ENCODE measurements around the gene SLX9. TPM values are rescaled to one million over a fixed set of nuclear protein-coding genes. Genes with fewer than 3 reads are reported as not detected.

SLX9 gene
- total RNA-seq, 1 experiment from 2014 or later = 31.6 TPM

DNA sequence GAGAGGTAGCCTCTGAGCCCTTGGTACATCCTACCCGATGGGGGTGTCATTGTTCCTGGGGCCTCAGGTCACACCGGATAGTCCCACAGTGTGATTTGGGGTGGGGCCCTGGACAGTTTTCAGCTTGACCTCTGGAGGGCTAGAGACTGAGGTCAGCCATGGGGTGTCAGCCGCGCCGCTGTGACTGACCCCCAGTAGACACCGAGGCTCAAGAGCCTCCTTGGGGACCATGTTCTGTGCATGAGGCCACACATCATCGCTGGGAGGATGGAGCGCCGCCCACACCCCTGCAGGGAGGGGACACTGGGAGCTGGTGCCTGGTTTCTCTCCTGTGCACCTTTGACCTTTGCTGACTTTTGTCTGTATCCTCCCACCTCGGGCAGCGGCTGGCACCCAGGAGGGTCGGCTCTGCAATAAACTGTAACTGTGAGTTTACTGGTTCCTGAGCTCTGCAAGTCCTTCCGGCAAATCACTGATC lies 41.8 kb upstream of the SLX9 start:
- H3K27me3 ChIP-seq (replicated peaks) = no peaks in the 10 kb centered on the region
- H3K36me3 ChIP-seq = peaks cover 60% of the 10 kb centered on the region
- H3K9me3 ChIP-seq (replicated peaks) = 0 out of 2 replicates have a peak, but pooled peaks cover 6% of the 10 kb centered on the region
- H3K27ac ChIP-seq = no peak overlapping the region
- H3K4me3 ChIP-seq = no peak overlapping the region
- H3K4me1 ChIP-seq (replicated peaks) = peaks cover 19% of the 10 kb centered on the region
- DNase-seq (ENCODE audit: low read depth in 1 of 2, low spot score in 2 of 2) = no peak

DNA sequence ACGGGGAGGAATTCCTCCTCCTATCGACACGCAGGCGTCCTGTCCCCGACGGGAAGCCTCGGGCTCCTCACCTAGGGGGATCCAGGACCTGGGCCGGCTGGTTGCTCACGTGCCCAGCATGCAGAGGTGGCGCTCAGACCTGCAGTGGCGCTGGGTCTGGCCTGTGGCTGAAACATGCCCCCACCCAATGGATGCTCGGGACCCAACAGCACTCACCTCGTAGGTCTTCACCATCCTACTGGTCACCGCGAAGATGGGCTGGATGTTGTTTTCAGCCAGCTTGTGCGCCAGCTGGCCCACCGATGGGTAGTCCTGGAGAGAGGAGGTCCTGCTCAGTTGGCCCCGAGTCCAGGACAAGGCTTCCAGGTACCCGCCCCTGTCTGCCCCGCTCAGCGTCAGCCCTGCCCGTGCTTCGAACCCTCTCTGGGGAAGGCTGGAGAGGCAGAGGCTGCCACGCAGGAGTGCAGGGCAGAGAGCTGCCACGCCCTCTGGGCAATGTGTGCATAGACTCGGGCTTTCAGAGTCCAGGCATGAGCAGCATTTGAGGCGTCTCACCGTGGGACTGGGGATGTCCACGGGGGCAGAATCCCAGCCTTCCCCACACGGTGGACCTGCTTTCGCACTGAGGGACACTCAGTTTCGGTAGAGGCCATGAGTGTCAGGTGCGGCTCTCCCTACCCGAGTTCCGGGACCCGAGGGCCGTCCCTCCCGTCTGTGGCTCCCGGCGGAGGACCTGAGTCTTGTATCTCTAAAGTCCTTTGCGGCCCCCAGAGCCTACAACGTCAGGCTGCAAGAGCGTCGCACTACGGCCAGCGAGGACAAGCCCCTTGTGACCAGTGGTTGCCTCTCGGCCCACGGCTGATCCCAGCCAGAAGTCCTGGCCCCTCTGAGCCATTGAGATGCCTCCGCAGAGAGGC lies 40.7 kb upstream of the SLX9 start:
- Histone ChIP-seq H3K27me3 (replicated peaks) (no peaks in the 10 kb centered on the region), H3K27ac (no peak overlapping the region), H3K4me1 (replicated peaks) (peaks cover 17% of the 10 kb centered on the region), H3K4me3 (no peak overlapping the region), H3K36me3 (peaks cover 64% of the 10 kb centered on the region), H3K9me3 (replicated peaks) (0 out of 2 replicates have a peak, but pooled peaks cover 6% of the 10 kb centered on the region)
- no peak for DNase-seq (ENCODE audit: low read depth in 1 of 2, low spot score in 2 of 2)

DNA sequence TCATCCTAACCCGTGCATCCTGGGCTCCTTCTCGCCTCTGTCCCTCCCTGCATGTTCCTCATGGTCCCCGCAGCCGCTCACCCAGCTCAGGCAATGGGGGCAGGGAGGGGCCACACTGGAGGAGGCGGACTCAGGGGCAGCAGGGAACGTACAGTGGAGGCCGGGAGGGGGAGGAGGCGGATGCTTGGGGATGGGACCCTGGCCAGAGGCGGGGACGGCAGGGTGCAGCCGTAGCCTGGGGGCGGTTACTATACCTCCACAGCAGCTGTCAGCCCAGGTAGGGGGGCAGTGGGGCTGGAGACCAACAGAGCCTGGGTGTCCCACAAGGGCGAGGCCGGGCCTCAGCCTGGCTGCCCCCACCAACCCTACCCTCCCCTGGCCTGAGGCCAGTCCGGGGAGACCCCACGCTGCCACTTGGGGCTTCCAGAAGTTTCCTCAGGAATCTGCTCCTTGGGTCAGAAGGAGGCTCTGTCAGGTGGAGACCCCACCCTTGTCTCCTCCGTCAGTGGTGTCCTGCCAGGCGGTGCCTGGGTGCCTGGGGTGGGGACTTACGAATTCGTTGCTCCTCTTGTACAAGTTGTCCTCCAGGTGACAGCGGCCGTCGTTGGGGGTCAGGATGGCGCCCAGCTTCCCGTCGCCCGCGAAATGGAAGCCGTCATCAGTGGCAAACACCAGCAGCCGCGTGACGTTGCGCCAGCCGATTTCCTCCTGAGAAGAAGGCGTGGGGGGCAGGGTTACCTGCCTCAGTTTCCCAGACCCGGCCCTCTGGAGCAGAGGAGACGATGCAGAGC lies 39.9 kb upstream of the SLX9 start:
- DNase-seq (ENCODE audit: low read depth in 1 of 2, low spot score in 2 of 2) = no peak
- Histone ChIP-seq H3K27me3 (replicated peaks) (no peaks in the 10 kb centered on the region), H3K27ac (no peak overlapping the region)

DNA sequence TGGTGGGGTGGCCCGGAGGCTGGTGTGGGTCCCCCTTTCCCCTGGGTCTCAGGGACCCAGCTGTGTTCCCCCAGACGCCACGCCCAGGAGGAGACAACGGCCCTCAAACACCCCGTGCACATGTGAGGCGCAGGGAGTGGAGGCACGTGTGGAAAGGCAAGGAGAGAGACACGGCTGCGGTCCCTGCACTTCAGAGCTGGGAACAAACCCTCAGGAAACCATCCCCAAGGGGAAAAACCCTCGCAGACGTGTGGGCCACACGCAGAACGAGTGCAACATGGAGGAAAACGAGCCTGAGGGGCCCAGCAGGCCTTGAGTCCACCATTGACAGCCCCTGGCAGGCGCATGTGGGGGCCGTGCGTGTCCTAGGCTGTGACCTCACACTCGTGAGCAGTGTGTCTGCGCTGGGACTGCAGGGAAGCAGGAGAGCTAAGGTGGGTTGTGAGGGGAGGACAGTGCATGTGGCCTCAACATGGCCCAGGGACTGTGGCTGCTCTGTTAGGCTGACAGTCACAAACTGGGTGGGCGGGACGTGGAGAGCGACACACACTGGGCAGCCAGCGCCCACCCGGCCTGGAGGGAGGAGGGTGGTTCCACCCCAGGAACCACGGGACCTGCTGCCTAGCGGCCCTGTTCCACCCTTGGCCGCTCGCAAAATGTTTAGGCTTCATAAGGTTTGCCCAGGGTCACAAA lies 39.1 kb upstream of the SLX9 start:
- Histone ChIP-seq H3K4me3 (no peak overlapping the region), H3K4me1 (replicated peaks) (peaks cover 17% of the 10 kb centered on the region), H3K27ac (no peak overlapping the region), H3K36me3 (peaks cover 64% of the 10 kb centered on the region), H3K27me3 (replicated peaks) (no peaks in the 10 kb centered on the region), H3K9me3 (replicated peaks) (0 out of 2 replicates have a peak, but pooled peaks cover 6% of the 10 kb centered on the region)
- DNase-seq (ENCODE audit: low read depth in 1 of 2, low spot score in 2 of 2) = no peak

More for the DNA sequence above, 39.9 kb upstream of the SLX9 start:
- peaks cover 64% of the 10 kb centered on the region for H3K36me3 ChIP-seq
- 0 out of 2 replicates have a peak, but pooled peaks cover 6% of the 10 kb centered on the region for H3K9me3 ChIP-seq (replicated peaks)
- no peak overlapping the region for H3K4me3 ChIP-seq
- peaks cover 17% of the 10 kb centered on the region for H3K4me1 ChIP-seq (replicated peaks)

DNA sequence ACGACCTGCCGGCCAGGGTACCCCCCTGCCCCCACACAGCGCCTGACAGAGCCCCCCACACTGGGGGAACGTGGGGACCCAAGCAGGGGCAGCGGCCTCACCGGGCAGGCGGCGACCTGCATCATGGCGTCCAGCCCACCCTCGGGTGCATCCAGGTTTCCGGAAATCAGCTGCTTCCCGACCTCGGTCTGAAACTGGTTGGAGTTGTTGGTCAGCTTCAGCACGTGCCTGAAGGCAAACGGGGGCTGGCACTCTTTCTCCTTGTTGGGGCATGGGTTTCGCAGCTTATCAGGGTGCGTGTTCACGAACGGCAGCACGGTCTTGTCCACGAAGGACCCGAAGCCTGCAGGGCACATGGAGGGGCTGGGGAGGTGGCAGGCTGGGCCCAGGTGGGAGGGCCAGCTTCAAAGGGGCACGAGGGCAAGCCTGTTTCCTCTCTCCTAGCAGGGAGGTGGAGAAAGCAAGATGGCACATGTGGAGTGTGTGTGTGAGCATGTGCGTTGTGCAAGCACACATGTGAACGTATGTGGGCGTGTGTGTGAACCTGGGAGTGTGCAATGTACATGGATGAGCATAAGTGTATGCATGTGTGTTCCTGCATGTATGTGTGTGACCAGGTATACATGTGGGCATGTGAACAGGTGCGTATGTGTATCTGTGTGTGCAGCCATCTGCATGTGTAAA lies 38.3 kb upstream of the SLX9 start:
- Histone ChIP-seq H3K27me3 (replicated peaks) (no peaks in the 10 kb centered on the region), H3K9me3 (replicated peaks) (0 out of 2 replicates have a peak, but pooled peaks cover 6% of the 10 kb centered on the region), H3K4me3 (no peak overlapping the region), H3K36me3 (peaks cover 64% of the 10 kb centered on the region), H3K27ac (no peak overlapping the region), H3K4me1 (replicated peaks) (peaks cover 17% of the 10 kb centered on the region)
- DNase-seq (ENCODE audit: low read depth in 1 of 2, low spot score in 2 of 2) = no peak

DNA sequence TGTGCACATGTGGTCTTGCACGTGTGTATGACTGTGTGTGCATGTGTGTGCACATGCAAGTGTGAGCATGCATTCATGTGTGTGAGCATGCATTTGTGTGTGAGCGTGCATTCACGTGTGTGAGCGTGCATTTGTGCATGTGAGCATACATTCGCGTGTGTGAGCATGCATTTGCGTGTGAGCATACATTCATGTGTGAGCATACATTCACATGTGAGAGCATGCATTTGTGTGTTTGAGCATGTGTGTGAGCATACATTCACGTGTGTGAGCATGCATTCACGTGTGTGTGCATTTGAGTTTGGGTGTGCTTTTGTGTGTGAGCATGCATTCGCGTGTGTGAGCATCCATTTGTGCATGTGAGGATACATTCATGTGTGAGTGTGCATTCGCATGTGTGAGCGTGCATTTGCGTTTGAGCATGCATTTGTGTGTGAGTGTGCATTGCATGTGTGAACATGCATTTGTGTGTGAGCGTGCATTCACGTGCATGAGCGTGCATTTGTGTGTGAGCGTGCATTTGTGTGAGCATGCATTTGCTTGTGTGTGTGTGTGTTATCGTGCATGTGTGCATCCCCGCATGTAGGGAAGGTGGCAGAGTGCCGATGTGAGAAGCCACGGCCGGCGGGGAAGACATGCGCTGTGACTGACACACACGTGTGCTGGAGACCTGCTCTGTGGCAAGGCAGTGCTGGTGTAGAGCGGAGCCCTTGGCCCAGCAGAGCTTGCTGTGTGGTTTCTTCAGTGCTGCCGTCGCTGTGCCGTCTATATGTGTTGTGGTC lies 37.4 kb upstream of the SLX9 start:
- Histone ChIP-seq H3K27ac (no peak overlapping the region), H3K36me3 (peaks cover 56% of the 10 kb centered on the region), H3K4me3 (no peak overlapping the region), H3K9me3 (replicated peaks) (0 out of 2 replicates have a peak, but pooled peaks cover 6% of the 10 kb centered on the region), H3K27me3 (replicated peaks) (no peaks in the 10 kb centered on the region), H3K4me1 (replicated peaks) (peaks cover 10% of the 10 kb centered on the region)
- no peak for DNase-seq (ENCODE audit: low read depth in 1 of 2, low spot score in 2 of 2)

DNA sequence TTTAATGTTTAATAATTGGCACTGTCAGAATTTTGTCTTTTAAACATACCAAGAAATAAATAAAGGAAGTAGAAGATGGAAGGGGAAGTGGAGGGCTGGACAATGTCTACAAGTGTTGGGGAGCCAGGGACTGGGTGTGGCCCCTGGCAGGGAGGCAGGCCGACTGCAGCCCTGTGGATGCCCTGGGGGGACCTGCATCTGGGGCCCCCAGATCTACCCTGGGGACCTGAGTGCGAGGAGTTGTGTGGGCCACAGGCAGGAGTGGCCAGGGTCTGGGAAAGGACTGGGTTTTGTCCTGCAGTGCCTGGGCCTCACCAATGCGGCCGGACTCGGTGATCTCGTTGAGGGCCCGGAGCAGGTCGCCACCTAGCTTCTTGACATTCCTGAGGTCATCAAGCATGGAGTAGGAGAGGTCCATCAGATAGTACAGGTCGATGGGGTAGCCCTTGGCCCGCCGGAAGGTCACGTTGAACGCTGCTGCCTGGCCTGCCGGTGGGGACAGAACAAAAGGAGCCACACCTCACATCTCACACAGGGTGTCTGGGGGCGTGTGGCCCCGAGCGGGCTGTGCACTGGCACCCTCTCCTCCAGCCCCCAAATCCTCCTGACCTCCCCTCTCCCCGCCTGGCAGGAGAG lies 36.7 kb upstream of the SLX9 start:
- H3K9me3 ChIP-seq (replicated peaks) = 0 out of 2 replicates have a peak, but pooled peaks cover 6% of the 10 kb centered on the region
- H3K27ac ChIP-seq = no peak overlapping the region
- peaks cover 9% of the 10 kb centered on the region for H3K4me1 ChIP-seq (replicated peaks)
- H3K27me3 ChIP-seq (replicated peaks) = no peaks in the 10 kb centered on the region
- peaks cover 52% of the 10 kb centered on the region for H3K36me3 ChIP-seq
- no peak for DNase-seq (ENCODE audit: low read depth in 1 of 2, low spot score in 2 of 2)
- no peak overlapping the region for H3K4me3 ChIP-seq

DNA sequence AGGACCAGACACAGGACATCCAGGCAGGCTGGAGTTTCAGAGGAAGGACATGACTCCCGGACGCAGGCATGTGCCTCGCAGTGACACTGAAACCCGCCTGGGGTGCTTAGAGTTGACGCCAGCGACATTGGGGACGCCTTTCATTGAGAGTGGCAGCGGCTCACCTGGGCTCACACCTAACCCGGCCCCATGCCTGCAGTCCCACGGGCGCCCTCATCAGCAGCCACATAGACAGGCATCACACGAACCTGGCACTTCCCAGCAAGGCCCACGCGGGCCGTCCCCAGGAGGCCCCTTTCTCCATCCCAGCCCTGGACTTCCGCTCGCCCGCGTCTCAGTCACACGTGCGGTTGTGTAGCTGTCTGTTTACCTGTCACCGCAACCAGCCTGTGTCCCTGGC lies 36.1 kb upstream of the SLX9 start:
- no peaks in the 10 kb centered on the region for H3K27me3 ChIP-seq (replicated peaks)
- peaks cover 8% of the 10 kb centered on the region for H3K4me1 ChIP-seq (replicated peaks)
- no peak overlapping the region for H3K4me3 ChIP-seq
- H3K9me3 ChIP-seq (replicated peaks) = 0 out of 2 replicates have a peak, but pooled peaks cover 6% of the 10 kb centered on the region
- no peak overlapping the region for H3K27ac ChIP-seq
- DNase-seq (ENCODE audit: low read depth in 1 of 2, low spot score in 2 of 2) = no peak
- peaks cover 49% of the 10 kb centered on the region for H3K36me3 ChIP-seq

DNA sequence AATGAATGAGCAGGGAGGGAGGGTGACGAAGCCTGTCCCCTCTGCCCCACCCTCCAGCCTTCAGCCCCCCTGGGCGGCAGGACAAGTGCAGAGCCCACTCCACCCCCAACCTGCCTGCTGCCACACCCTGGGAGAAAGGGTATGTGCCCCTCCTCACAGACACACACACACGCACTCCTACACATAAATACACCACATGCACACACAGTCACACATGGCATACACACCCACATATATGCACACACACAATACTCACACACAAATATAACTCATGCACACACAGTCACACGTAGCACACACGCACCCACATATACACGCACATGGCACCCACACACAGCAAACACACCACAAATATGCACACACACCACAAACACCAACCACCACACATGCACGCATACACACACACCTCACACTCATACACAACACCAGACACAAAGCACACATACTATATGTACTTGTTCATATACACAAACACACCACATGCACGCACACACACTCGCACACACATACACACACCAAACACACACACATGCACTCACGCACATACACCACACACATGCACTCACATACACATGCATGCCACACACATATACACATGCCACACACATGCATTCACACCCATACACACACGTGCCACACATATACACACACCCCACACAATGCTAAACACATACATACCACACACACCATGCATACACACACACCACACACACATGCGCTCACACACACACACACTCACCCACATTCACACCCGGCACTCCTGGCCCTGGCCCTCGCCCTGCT lies 35.5 kb upstream of the SLX9 start:
- Histone ChIP-seq H3K27me3 (replicated peaks) (no peaks in the 10 kb centered on the region), H3K36me3 (peaks cover 45% of the 10 kb centered on the region), H3K9me3 (replicated peaks) (0 out of 2 replicates have a peak, but pooled peaks cover 6% of the 10 kb centered on the region), H3K4me3 (no peak overlapping the region), H3K27ac (no peak overlapping the region), H3K4me1 (replicated peaks) (peaks cover 8% of the 10 kb centered on the region)
- no peak for DNase-seq (ENCODE audit: low read depth in 1 of 2, low spot score in 2 of 2)

DNA sequence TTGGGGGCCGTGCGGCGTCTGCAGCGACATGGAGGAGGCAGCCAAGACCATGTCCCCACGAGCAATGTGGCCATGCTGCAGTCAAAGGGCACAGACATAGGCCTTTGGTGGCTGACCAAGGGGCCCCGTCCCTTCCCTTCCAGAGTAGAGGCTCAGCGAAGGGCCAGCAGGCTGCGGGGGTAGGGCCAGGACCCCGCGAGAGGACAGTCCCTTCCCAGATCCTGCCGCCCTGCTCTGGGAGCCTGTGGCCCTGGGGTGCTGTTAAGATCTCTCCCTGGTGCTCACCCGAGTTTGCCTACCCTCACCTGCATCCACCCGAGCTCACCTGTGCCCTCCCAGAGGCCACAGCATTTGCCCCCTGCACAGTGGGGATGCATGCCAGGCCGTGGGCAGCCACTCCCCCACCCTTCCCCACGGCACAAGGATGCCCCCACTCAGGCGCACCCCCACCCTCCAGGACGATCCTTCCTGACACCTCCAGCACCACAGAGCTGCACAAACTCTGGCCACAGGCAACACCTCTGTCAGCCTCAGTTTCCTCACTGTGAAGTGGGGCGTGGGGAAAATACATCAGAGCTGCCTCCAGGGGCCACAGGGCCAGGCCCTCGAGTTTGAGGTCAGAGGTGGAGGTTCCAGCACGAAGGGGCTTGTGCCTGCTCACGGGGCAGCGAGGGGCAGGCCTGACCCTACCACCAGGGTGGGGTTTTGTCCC lies 34.7 kb upstream of the SLX9 start:
- H3K4me1 ChIP-seq (replicated peaks) = peaks cover 12% of the 10 kb centered on the region
- DNase-seq (ENCODE audit: low read depth in 1 of 2, low spot score in 2 of 2) = no peak
- no peak overlapping the region for H3K4me3 ChIP-seq
- H3K27ac ChIP-seq = no peak overlapping the region
- H3K9me3 ChIP-seq (replicated peaks) = 0 out of 2 replicates have a peak, but pooled peaks cover 6% of the 10 kb centered on the region
- H3K27me3 ChIP-seq (replicated peaks) = no peaks in the 10 kb centered on the region
- H3K36me3 ChIP-seq = peaks cover 37% of the 10 kb centered on the region

DNA sequence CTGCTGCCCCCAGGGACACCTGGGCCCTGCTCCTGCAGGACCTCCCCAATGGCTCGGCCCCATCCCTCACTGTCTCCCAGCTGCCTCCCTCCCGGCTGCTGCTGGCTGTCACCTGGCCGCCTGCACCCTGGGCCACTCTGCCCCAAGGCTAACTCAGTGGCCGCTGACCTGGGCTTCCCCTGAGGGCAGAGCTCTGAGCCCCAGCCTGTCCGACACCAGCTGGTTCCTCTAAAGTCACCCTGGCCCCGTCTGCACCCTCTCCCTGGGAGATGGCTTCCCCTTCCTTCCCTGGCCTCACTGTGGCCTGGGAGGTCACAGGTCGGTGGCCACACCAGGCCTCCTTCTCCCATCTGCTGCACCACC lies 34.1 kb upstream of the SLX9 start:
- no peaks in the 10 kb centered on the region for H3K27me3 ChIP-seq (replicated peaks)
- peaks cover 31% of the 10 kb centered on the region for H3K36me3 ChIP-seq
- H3K4me1 ChIP-seq (replicated peaks) = peaks cover 17% of the 10 kb centered on the region
- no peak overlapping the region for H3K4me3 ChIP-seq
- no peak overlapping the region for H3K27ac ChIP-seq
- DNase-seq (ENCODE audit: low read depth in 1 of 2, low spot score in 2 of 2) = no peak
- 0 out of 2 replicates have a peak, but pooled peaks cover 6% of the 10 kb centered on the region for H3K9me3 ChIP-seq (replicated peaks)

Measured in SJSA1 (cell line).